NCI-H524 treated with DMSO at 0.1 percent for 48 hours (cell line): ENCODE data around the gene TAS2R30.
"Not testable (repeated sequence)": the region's sequence is repeated elsewhere in the genome, so short reads cannot be mapped to it uniquely, and the experiment has no call there.

Experiments
- DNase-seq: peaks from one replicate; lab custom pipeline; 2025; lab: John Stamatoyannopoulos, UW

Gene TAS2R30

GRCh38 chr12:11114130-11114529 is 20.3 kb downstream of the TAS2R30 start:
- not testable (repeated sequence) for DNase-seq

- not testable (repeated sequence) for DNase-seq
These were observed 23.2 kb downstream of the TAS2R30 start for GRCh38 chr12:11111213-11111612.

DNA sequence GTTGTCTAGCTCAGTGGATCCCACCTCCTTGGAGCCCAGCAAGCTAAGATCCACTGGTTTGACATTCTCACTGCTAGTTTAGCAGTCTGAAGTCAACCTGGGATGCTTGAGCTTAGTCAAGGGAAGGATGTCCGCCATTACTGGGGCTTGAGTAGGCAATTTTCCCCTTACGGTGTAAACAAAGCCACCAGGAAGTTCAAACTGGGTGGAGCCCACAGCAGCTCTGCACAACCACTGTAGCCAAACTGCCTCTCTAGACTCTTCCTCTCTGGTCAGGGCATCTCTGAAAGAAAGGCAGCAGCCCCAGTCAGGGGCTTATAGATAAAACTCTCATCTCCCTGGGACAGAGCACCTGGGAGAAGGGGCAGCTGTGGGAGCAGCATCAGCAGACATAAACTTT is 25.6 kb downstream of the TAS2R30 start:
- DNase-seq = no peak

GRCh38 chr12:11107719-11108118 is 26.7 kb downstream of the TAS2R30 start:
- no peak for DNase-seq

DNA sequence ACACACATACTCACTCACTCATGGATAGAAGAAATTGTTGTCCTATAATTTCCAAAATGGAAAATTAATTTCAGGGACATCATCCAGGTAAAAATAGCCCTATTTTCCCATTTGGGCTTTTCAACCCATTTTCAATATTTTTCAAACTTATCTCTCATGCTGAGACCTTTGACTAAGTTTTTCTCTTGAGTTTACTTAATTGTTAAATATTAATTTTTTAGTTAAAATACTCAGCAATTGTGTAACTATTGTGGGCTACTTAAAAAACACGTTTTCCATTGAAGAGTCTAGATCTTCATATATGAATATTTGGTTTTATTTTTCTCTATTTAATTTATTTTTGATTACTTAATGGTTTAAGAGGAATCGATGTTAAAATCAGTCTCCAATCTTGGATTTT is 28.2 kb downstream of the TAS2R30 start:
- DNase-seq = no peak

DNA sequence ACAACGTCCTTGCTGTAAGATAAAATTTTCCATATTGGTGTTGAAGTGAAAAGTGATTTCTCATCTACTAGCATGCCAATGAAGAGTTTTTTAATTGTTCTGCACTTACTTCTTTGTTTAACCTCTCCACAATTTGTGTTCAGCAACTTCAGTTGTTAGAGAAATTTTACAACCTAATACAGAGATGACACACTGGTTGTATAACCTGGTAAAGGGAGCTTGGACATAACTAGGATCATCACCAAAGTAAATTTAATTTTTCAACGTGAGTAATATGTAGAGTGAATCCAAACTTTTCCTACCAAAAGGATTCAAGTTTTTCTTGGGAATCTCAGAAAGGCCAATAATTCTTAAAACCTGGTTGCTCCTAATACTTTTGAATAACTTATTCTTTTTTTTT is 28.9 kb downstream of the TAS2R30 start:
- DNase-seq = no peak

DNA sequence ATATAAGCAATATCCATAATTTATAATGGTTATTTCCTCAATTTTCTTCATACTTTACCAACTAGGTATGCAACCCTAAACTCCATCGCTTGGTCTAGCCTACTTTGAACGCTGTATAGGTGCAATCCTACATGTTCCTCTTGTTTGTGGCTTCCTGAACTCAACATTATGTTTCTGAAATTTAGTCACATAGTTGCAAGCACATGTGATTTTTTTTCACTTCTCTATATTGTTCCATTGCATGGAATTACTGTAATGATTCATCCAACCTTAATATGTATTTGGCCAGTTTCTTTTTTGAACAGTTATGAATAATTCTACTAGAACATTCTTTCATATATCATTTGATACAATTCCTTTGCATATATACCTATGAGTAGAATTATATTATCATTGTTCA is 39.5 kb downstream of the TAS2R30 start:
- not testable (repeated sequence) for DNase-seq

DNA sequence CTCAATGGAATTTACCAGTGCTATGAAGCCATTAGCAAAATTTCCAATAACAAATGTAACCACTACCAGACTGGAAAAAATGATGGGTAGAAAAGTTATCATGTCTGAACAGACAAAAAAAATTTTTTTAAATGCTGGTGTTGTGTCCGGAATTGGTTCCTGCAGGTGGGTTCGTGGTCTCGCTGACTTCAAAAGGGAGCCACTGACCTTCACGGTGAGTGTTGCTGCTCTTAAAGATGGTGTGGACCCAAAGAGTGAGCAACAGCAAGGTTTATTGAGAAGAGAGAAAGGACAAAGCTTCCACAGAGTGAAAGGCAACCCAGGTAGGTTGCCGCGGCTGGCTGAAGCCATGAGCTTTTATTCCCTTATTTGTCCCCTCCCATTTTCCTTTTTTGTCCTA is 42.3 kb downstream of the TAS2R30 start, which contains the start of gene TAS2R43:
Gene TAS2R43, minus strand, starts transcription at position 186 of the 400 bp plus-strand sequence. Its CDS starts 84 bp downstream, at position 102.
- no peak for DNase-seq

- DNase-seq = no peak
These were observed 45.2 kb downstream of the TAS2R30 start for GRCh38 chr12:11089246-11089645.

DNA sequence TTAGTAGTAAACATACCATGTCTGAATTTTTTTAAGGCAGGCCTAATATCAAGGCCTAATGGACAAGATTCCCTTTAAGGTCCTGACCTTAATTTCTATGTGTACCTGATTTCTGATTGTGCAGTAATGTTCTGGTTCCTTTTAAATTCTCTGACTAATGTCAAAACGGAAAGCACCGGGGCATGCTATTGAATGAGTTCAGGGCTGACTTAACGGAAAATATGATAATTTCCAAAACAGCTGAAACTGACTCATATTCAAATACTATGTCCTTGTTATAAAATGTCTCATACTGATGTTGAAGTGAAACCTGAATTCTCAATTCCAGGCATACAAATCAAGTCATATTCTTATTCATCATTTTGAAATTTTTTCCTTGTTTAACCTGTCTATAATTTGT is 49.0 kb downstream of the TAS2R30 start:
- DNase-seq = no peak
